ENCODE measurements around the gene INSYN1.

Gene INSYN1

GRCh38 chr15:73748730-73749129, 4.4 kb downstream of the INSYN1 start:
- Histone ChIP-seq H3K9ac (ENCODE audit: low read depth, low read length) (no peak overlapping the region), H2AFZ (ENCODE audit: low read depth, low read length) (no peak overlapping the region), H4K20me1 (ENCODE audit: insufficient read depth, low read length) (no peaks in the 10 kb centered on the region), H3K4me1 (ENCODE audit: insufficient read depth, low read length) (no peaks in the 10 kb centered on the region), H3K36me3 (ENCODE audit: insufficient read depth, low read length) (no peaks in the 10 kb centered on the region), H3K4me2 (ENCODE audit: insufficient read depth, low read length) (no peak overlapping the region), H3K27me3 (ENCODE audit: insufficient read depth, low read length, poor library complexity) (no peaks in the 10 kb centered on the region), H3K4me3 (ENCODE audit: low read depth in 1 of 2, low read length in 2 of 2) (no peak overlapping the region), H3K27ac (ENCODE audit: low read length) (no peak overlapping the region), H3K79me2 (ENCODE audit: insufficient read depth, low read length) (no peaks in the 10 kb centered on the region), H3K9me3 (ENCODE audit: insufficient read depth, low read length, severe bottlenecking) (no peaks in the 10 kb centered on the region)
- TF ChIP-seq EZH2 (IDR thresholded peaks at IDR 0.05; ENCODE audit: borderline replicate concordance, low read depth, low read length, severe bottlenecking) (no peak), CTCF (IDR thresholded peaks at IDR 0.05; ENCODE audit: borderline replicate concordance, extremely low read depth, low read length, poor library complexity, severe bottlenecking) (no peak)
- no peak for ATAC-seq (ENCODE audit: insufficient read depth, low read depth)
- DNase-seq: no peak

DNA sequence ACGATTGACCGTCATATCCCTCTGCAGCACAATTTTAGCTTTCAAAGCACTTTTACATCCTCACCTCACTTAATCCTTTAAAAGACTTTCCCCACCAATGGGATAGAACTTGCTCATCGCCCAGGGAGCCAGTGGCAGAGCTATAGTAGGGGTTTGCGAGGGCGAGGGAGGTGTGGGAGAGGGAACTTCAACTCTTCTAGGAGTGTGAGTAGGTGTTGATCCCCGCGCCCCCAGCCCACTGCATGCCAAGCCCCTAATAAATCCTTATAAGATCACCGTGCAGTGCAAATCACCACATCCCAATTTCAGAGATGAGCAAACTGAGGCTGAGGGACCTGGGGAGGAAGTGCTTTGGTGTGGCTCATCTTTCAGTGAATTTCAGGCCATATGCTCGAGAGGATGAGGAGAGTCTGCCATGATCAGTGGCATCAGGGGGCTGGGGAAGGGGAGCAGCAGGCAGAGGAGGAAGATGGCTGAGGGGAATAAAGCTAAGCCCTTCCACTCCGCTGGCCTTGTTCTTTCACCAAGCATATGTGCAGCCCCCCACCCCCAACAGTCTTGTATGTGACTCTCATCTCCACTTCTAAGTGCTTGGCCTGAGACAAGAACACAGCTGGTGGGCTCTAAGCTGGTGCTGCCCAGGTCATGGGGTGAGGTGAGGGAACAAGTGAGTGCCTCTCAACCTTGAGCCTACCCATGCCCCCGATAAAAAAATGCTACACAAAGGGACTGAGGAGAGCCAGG, 5.1 kb downstream of the INSYN1 start:
- Histone ChIP-seq H3K4me3 (ENCODE audit: low read depth in 1 of 2, low read length in 2 of 2) (no peak overlapping the region), H3K4me2 (ENCODE audit: insufficient read depth, low read length) (no peak overlapping the region), H3K36me3 (ENCODE audit: insufficient read depth, low read length) (no peaks in the 10 kb centered on the region), H2AFZ (ENCODE audit: low read depth, low read length) (no peak overlapping the region), H3K27me3 (ENCODE audit: insufficient read depth, low read length, poor library complexity) (no peaks in the 10 kb centered on the region), H3K9ac (ENCODE audit: low read depth, low read length) (no peak overlapping the region), H3K9me3 (ENCODE audit: insufficient read depth, low read length, severe bottlenecking) (no peaks in the 10 kb centered on the region), H3K79me2 (ENCODE audit: insufficient read depth, low read length) (no peaks in the 10 kb centered on the region), H3K4me1 (ENCODE audit: insufficient read depth, low read length) (no peaks in the 10 kb centered on the region), H3K27ac (ENCODE audit: low read length) (no peak overlapping the region), H4K20me1 (ENCODE audit: insufficient read depth, low read length) (no peaks in the 10 kb centered on the region)
- DNase-seq (no peak), ATAC-seq (ENCODE audit: insufficient read depth, low read depth) (no peak)
- TF ChIP-seq CTCF (IDR thresholded peaks at IDR 0.05; ENCODE audit: borderline replicate concordance, extremely low read depth, low read length, poor library complexity, severe bottlenecking): no peak
- TF ChIP-seq EZH2 (IDR thresholded peaks at IDR 0.05; ENCODE audit: borderline replicate concordance, low read depth, low read length, severe bottlenecking): no peak

GRCh38 chr15:73746883-73747282, 6.3 kb downstream of the INSYN1 start:
- H3K27me3 ChIP-seq (ENCODE audit: insufficient read depth, low read length, poor library complexity): no peaks in the 10 kb centered on the region
- no peak overlapping the region for H3K4me2 ChIP-seq (ENCODE audit: insufficient read depth, low read length)
- H3K4me1 ChIP-seq (ENCODE audit: insufficient read depth, low read length): no peaks in the 10 kb centered on the region
- no peak overlapping the region for H2AFZ ChIP-seq (ENCODE audit: low read depth, low read length)
- H3K9me3 ChIP-seq (ENCODE audit: insufficient read depth, low read length, severe bottlenecking): no peaks in the 10 kb centered on the region
- H3K36me3 ChIP-seq (ENCODE audit: insufficient read depth, low read length): no peaks in the 10 kb centered on the region
- no peak overlapping the region for H3K27ac ChIP-seq (ENCODE audit: low read length)
- no peak for TF ChIP-seq CTCF (IDR thresholded peaks at IDR 0.05; ENCODE audit: borderline replicate concordance, extremely low read depth, low read length, poor library complexity, severe bottlenecking)
- H3K79me2 ChIP-seq (ENCODE audit: insufficient read depth, low read length): no peaks in the 10 kb centered on the region
- H3K4me3 ChIP-seq (ENCODE audit: low read depth in 1 of 2, low read length in 2 of 2): no peak overlapping the region
- no peak overlapping the region for H3K9ac ChIP-seq (ENCODE audit: low read depth, low read length)
- H4K20me1 ChIP-seq (ENCODE audit: insufficient read depth, low read length): no peaks in the 10 kb centered on the region
- DNase-seq (no peak), ATAC-seq (ENCODE audit: insufficient read depth, low read depth) (no peak)
